GM12865 (cell line): Measurements from ENCODE around the gene CCL4.
"Not testable (repeated sequence)": the region's sequence is repeated elsewhere in the genome, so short reads cannot be mapped to it uniquely, and the experiment has no call there.

Experiments
- DNase-seq: peaks from one replicate; pipeline ENCODE4 v3.0.0; 2010; ENCODE audit warnings: low read depth
- H3K4me3 ChIP-seq: 2 replicates; pipeline ENCODE4 v1.5.1; 2011; ENCODE audit warnings: mild to moderate bottlenecking, low read depth, low read length, control low read depth
- TF ChIP-seq, protein P1 (sequence below): IDR thresholded peaks from 2 replicates; pipeline ENCODE4 v1.5.1; 2011; ENCODE audit warnings: low read length, control low read depth, low read depth, inconsistent platforms; ENCODE audit not compliant: insufficient read depth; ENCODE audit errors: missing control alignments

Gene CCL4

DNA sequence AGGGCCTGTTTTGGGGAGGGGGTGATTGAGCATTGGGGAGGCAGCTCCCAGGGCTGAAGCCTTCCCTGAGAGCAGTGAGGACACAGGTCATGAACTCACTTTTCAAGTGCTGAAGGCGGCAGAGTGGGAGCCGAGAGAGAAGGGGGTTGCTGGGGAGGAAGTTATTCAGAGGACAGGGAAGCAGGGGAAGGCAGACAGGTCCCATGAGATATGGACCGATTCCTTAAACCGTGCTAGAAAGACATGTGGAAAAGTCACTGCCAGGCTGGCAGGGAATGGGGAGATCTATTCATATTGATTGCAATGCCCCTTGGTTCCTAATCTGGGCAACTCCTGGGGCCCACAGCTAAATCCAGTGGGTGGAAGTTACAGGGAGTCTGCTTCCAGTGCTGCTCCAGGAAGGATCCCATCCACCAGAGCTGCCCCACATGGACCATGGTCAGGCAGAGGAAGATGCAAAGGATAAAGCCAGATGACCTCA, 1.1 kb downstream of the CCL4 start:
- TF ChIP-seq, protein P1, sequence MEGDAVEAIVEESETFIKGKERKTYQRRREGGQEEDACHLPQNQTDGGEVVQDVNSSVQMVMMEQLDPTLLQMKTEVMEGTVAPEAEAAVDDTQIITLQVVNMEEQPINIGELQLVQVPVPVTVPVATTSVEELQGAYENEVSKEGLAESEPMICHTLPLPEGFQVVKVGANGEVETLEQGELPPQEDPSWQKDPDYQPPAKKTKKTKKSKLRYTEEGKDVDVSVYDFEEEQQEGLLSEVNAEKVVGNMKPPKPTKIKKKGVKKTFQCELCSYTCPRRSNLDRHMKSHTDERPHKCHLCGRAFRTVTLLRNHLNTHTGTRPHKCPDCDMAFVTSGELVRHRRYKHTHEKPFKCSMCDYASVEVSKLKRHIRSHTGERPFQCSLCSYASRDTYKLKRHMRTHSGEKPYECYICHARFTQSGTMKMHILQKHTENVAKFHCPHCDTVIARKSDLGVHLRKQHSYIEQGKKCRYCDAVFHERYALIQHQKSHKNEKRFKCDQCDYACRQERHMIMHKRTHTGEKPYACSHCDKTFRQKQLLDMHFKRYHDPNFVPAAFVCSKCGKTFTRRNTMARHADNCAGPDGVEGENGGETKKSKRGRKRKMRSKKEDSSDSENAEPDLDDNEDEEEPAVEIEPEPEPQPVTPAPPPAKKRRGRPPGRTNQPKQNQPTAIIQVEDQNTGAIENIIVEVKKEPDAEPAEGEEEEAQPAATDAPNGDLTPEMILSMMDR: no peak
- no peak overlapping the region for H3K4me3 ChIP-seq
- no peak for DNase-seq

DNA sequence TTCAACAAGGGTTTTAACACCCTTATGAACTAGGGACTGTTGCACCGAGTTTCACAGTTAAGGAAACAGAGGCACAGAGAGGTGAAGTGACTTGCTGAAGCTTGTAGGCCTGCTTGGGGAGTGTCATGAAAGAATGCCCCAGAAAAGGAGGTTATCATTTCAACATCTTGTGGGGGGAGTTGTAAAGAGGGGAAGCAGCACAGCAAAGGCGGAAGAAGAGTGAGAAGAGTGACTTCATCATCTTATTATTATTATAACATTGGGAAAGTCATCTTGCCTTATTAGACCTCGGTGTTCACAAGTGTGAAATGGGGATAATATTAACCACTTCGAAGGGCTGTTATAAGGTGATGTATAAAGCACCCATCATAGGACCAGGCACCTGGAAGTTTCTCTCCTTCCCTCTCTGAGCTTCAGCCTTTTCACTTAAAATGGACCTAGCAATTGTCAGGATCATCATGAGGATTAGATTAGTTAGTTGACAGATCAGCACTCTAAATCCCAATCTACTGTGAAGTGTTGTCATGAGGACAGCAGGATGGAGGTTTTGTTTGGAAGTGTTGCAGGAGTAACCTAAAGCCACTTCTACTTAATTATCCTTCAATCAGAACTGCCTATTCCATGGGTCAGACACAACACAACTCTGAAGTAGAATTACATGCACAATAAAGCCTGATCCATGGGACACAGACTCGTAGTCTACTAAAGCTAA, 2.3 kb downstream of the CCL4 start:
- TF ChIP-seq, protein P1: no peak
- H3K4me3 ChIP-seq: no peak overlapping the region
- no peak for DNase-seq

DNA sequence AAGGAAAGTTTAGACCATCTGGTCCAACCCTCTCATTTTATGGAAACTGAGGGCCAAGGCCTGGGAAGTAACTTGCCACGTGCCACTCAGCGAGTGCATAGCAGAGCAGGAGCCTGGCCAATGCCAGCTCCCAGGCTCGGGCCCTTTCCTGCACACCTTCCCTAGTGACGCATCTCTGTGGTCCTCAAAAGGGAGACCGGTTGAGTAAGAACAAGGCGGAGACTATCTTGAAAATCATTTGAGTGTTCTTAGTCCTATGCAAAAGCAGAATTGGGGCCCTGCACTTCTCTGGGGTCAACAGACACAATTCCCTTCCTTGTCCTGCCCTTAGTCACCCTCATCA, 2.8 kb downstream of the CCL4 start:
- TF ChIP-seq, protein P1: no peak
- no peak overlapping the region for H3K4me3 ChIP-seq
- no peak for DNase-seq

DNA sequence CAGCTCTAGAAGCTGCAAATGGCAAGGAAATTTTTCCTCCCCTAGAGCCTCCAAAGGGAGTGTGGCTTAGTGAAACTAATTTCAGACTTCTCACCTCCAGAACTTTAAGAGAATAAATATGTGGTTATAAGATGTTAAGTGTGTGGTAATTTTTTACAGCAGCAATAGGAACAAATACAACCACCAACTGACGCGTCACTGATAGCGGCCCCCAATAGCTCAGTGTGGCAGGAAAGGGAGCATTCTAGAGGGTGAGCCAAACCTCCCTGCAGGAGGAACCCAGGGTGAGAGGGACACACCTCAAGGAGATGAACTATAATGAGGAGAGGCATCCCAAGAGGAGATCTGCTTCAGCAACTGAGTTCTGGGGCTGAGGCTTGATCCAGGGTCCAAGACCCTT, 4.0 kb downstream of the CCL4 start:
- TF ChIP-seq, protein P1: no peak
- no peak for DNase-seq
- no peak overlapping the region for H3K4me3 ChIP-seq

DNA sequence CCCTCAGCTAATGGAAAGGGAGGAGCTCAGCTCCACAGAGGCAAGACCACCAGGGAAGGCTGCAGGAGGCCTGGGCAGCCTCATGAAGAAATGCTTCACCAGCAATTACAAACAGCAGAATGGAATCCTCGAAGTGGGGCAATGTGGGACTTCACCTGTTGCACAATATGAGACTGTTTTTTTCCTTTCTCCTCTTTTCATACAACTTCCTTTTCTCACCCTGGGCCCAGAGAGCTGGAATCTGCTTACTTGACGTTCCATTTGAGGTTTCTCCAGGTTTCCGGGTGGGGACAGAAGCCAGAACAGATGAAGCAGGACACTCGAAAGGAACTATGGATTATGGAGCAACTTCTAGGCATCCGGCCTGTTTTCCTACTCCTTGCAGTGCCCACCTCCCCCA, 4.6 kb downstream of the CCL4 start:
- not testable (repeated sequence) for H3K4me3 ChIP-seq, DNase-seq

DNA sequence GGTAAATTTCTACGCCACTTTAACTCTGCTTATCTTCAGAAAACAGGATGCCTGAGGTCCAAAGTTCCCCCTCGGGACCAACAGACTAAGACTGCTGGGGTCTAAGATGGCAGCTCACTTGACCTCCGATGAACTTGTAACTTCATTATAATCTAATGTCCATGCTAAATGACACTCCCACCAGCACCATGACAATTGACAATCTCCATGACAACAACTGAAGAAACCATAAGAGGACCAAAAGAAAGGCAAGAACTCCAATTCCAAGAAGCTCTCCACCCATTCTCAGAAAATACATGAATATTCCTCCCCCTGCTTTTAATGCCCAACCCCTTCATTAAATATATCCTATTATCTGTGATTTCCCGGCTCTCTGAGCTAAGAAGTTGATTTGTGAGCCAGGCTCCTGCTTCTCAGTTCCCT, 7.5 kb downstream of the CCL4 start:
- no peak for DNase-seq
- no peak overlapping the region for H3K4me3 ChIP-seq
- TF ChIP-seq, protein P1: no peak

GRCh38 chr17:36112572-36112971, 8.9 kb downstream of the CCL4 start:
- no peak for DNase-seq
- no peak overlapping the region for H3K4me3 ChIP-seq
- TF ChIP-seq, protein P1: no peak

DNA sequence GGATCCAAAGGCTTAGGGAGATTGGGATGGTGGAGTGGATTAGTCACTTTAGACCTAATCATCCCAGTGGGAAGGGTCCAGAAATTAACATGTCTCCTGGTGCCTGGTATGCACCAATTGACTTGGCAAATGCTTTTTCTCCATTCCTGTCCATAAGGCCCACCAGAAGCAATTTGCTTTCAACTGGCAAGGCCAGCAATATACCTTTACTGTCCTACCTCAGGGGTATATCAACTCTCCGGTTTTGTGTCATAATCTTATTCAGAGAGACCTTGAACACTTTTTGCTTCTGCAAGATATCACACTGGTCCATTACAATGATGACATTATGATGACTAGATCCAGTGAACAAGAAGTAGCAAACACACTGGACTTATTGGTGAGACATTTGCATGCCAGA, 9.5 kb downstream of the CCL4 start:
- H3K4me3 ChIP-seq, DNase-seq: not testable (repeated sequence)

DNA sequence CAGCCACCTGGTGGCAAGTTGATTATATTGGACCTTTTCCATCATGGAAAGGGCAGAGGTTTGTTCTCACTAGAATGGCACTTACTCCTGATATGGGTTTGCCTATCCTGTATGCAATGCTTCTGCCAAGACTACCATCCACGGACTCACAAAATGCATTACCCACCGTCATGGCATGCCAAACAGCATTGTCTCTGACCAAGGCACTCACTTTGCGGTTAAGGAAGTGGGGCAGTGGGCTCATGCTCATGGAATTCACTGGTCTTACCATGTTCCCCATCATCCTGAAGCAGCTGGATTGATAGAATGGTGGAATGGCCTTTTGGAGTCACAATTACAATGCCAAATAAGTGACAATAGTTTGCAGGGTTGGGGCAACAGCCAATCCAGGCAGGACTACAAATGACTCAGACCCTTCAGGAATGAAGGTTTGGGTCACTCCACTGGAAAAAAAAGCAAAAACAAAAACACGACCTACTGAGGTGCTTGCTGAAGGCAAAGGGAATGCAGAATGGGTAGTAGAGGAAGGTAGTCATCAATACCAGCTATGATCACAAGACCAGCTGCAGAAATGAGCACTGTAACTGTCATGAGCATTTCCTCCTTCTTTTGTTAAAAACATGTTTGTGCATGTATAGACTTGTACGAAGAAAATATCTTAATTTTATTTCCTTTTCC, 11.5 kb downstream of the CCL4 start:
- not testable (repeated sequence) for H3K4me3 ChIP-seq, DNase-seq

DNA sequence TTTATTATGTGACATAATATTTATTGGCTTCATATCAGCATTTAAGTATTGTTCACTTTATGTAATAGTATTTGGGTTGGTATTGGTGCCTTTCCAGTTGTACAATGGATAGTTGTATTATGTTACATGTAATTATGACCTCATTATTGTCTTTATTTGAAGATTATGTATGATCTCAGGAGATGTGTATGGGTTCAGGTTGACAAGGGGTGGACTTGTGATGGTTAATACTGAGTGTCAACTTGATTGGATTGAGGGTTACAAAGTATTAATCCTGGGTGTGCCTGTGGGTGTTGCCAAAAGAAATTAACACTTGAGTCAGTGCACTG, 12.0 kb downstream of the CCL4 start:
- not testable (repeated sequence) for DNase-seq, H3K4me3 ChIP-seq
